ENCODE results near the gene GPR84.
"Not testable (repeated sequence)": the region's sequence is repeated elsewhere in the genome, so short reads cannot be mapped to it uniquely, and the experiment has no call there.

The GPR84 gene

DNA sequence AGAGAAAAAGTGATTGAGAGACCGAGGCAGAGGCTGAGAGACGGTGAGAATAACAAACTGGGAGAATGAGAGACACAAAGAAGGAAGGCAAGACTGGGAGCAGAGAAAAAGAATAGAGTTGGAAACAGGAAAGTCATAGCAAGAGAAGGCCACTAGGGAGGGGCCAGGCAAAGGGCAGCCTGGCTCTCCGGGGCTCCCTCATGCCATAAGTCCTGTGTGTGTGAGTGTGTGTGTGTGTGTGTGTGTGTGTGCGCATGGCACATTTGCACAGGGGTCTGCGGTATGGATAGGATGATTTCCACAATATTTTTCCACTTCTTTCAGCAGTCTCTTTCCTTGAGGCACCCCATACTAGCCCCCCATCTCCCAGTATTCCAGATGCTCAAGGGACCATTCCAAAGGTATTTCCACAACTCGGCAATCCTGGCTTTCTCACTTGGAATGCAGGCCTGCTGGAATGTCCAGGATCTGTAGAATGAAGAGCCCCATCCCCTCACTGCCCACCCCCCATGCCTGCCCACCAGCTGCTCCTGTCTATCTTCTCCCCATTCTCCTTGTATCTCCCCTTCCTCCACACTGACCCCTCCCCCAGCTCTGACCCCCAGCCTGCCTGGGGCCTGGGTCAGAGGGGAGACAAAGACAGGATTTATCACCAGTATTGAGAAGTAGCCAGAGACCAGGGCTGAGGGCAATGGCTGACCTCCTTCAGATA is 9.0 kb downstream of the GPR84 start:
- no peak for DNase-seq

DNA sequence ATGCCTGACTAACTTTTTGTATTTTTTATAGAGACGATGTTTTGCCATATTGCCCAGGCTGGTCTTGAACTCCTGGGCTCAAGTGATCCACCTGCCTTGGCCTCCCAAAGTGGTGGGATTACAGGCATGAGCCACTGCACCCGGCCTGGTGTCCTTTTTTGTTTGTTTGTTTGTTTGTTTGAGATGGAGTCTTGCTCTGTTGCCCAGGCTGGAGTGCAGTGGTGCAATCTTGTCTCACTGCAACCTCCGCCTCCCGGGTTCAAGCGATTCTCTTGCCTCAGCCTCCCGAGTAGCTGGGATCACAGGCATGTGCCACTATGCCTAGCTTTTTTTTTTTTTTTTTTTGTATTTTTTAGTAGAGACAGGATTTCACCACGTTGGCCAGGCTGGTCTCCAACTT is 10.0 kb downstream of the GPR84 start:
- DNase-seq: not testable (repeated sequence)

GRCh38 chr12:54352891-54353874 is 11.1 kb downstream of the GPR84 start:
- DNase-seq: peak in 9 of 14 donors; percentile 34 to 70 (median 49)

DNA sequence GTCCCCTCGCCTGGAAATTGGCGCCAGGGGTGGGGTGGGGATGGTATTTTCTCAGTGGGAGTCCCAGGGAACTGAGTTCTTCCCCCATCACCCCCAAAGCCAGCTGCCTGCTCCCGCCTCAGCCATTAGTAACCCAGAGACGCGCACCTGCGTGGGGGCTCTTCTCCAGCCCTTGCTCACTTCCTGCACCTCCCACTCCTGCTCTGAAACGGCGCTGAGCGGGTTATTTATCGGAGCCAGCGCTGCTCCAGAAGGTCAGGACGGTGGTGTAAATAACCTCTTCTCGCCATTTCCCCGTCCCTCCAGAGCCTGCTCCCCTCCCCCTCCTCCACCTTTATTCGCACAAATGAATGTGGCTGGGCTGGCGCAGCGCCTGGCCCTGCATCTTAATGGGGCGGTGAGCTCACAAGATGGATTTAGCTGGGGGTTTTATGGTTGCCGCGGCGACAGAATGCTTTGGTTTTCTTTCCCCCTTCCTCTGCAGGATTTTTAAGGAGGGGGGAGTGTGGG is 12.2 kb downstream of the GPR84 start:
- peak in 12 of 14 donors; percentile 35 to 78 (median 63) for DNase-seq

DNA sequence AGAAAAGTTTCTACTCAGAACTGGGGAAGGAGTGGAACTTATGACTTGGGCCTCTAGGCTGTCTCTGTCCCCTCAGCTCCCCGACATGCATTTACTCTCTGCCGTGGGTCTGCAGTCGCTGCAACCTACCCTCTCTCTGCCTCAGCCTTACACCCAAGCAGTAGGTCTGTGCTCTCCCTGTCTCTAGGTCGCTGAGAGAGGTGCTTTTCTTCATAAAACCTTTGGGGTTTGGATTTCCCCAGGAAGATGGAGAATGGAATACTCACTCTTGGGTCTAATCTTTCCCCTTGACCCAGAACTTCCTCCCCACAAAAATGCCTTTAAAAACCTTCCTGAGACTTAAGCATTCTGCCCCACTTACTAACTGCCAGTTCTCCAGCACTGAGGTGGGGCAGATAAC is 12.9 kb downstream of the GPR84 start:
- peak in 1 of 14 donors; percentile 40 for DNase-seq

DNA sequence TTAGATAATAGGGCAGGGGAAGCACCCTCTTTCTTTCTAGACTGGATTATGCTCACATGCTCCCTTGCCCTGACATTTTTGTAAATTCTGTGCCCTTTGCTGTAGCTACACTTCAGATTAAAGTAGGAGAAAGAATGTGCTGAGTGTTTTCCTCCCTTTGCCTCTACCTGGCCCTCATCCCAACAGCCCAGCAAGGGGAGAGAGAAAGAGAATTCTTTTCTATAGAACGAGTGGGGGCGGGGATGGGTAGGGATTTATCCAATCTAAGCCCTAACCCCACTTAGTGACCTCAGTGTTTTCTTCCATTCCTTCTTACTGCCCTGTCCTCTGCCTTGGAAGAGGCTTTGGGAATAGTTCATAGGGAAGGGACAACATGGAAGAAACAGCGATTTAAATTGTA is 13.5 kb downstream of the GPR84 start:
- no peak for DNase-seq

- DNase-seq: no peak
These were observed 14.6 kb downstream of the GPR84 start for GRCh38 chr12:54349679-54350078.

DNA sequence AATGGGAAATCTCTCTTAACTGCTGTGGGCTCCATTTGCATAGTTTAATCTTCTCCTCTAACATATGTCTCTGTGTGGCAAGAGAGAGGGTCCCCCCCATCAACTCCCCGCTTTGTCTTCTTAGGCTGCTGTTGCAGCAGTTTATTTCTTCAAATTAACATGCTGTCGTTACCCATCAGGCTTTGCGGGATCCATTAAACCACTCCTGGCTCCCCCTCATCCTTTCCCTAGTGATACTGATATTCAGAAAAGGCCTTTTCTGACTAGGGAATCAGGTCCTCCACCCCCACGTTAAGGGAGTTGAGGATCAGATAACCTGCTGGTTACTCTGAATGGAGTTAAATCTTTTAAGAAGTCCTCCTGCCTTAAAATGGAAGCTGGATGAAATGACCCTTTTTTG is 15.2 kb downstream of the GPR84 start:
- no peak for DNase-seq

DNA sequence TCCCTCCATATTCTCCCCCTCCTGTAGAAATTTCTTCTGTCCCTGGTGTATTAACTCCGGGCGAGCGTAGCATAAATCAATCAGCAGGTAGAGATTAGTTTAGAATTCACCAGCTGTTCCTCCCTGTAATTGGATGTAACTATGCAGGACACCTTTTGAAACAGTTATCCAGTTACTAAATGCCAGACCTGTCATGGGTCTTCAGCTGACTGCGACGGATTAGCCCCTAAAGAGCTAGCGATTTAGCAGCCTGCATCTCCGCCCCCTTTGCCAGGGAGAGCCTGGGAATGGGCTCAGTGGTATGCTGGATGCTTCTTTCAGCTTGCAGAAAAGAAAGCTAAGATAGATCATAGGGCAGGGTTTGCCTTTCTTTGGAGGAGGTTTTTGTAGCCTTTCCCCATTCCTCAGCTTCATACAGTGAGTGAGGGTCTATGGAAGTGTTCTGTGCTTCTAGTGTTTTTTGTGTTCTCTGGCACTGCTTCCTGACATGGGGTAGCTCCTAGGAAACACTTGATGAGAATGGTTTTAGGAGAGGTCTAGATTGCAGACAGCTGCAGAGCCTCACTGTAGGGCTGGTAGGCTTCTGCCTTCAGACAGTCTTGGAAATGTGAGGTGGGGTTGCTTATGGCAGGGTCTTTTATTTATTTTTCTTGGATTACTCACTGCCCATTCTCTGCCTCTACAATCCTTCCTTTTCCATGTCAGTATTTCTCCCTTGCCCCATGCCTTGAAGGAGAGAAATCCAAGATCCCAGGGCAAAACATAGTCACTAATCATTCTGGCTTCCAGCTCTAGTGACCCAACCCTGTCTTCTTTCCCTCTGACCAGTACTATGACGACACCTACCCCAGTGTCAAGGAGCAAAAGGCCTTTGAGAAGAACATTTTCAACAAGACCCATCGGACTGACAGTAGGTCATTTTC is 22.6 kb downstream of the GPR84 start:
- no peak for DNase-seq

DNA sequence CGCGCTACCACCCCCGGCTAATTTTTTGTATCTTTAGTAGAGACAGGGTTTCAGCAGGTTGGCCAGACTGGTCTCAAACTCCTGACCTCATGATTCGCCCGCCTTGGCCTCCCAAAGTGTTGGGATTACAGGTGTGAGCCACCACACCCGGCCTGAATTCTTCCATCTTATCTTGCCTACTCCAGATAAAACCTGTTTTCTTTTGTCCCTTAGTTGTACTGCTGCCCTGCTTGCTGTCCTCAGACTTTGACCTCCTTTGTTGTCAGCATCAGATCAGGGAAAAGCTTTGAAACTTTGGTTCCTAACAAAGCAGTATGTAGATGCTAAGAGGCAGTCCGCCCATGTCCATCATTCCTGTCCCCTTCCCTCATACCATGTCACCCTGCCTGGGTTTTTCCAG is 23.4 kb downstream of the GPR84 start:
- DNase-seq: no peak

DNA sequence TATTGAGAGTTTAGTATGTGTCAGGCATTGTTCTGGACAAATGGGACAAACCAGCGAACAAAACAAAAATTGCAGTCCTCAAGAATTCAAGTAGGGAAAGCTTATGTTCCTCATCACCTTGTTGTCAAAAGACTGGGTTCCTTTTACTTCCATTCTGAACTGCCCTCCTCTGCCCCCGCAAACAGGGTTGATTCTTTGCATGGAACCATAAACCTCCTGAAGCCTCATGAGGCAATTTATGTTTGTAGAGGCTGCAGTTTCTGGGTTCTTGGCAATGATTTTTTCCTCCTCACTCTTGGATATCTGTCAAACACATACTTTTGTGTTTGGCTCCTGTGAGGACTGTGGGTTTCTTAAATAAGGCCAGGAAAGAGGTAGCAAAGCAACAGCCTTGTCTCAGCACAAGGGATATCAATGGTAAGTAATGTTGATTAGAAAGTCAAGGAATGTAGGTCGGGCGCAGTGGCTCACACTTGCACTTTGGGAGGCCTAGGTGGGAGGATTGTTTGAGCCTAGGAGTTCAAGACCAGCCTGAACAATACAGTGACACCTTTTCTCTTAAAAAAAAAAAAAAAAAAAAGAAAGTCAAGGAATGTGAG is 25.5 kb downstream of the GPR84 start:
- no peak for DNase-seq

DNA sequence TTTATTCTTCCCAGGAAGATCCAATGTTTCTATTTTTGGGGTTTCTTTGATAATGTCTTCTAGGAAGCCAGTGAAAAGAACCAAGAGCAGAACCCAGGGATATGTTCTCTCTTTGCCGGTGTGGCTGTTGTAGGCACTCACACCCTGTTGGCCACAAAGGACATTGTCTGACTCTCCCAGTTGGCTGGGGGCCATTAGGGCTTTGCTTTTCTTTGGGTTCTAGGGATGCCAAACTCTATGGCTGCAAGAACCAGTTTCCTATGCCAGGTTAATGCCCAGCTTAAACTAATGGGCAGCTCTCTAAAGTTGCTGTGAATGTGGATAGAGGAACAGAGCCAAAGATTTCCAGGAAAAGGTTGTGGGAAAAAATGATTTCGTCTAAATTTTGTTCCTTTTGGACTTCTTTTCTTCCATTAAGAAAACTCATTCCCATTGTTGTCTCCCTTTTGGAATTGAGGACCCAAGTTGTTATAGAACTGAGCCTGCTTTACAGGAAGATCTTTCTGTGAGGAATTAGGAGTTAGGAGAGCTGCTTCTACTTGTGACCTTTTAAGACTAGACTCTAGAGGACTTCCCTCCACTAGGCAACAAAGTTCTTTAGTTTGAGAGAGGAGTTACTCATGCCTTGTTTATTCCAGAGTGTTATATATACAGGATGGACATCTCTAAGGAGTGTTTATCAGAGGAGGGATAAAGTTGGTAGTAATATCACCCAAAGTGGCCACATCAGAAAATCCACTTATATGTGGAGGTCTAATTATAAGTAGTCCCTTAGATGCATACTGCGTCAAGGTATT is 26.2 kb downstream of the GPR84 start:
- peak in 3 of 14 donors; percentile 6 to 19 (median 8) for DNase-seq

DNA sequence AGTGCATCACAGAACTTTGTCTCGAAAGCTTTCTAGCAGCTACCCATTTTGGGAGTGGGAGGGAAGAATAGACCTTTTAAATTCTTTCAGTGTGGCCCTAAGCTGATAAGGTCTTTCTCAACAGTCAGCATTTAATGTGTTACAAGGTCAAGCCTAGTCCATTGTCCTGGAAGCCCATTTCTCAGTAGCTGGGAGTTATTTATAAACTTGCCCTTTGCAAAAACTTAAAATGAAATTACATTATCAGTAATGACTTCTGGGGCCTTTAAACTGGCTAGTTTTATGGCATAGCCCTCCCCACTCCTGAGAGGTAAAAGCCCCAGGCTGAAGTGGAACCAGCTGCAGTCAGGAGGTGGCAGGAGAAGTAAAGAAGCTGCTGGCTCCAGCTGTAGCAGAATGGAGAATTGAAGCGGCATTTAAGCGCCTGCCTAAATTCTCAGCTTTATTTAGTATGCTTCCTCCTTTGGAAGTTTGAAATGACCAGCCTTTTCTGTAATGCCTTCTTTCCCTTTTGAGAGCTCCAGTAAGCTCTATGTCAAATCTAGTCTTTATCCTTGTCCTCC is 26.9 kb downstream of the GPR84 start:
- peak in 2 of 14 donors; percentile 4 to 9 for DNase-seq

- DNase-seq: no peak
These were observed 30.8 kb downstream of the GPR84 start for GRCh38 chr12:54333420-54334034.

DNA sequence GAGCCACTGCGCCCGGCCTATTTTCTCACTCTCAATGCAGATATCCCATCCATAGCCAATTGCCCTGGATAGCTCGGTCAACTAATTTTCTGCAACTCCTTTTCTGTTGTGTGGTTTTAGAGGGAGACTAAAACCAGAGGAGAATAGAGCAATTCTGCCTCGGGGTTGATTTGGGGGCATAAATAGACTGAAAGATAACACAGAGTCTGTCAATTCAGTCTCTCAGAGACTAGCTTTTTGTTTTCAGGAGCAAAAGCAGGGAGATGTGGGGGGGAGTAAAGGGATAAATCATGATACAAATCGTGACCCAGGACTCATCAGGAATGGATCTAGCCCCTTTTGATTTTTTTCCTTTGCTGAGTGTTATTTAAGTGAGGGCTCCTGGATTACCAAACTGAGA is 32.8 kb downstream of the GPR84 start:
- no peak for DNase-seq

- no peak for DNase-seq
These were observed 33.8 kb downstream of the GPR84 start for GRCh38 chr12:54330442-54330841.

DNA sequence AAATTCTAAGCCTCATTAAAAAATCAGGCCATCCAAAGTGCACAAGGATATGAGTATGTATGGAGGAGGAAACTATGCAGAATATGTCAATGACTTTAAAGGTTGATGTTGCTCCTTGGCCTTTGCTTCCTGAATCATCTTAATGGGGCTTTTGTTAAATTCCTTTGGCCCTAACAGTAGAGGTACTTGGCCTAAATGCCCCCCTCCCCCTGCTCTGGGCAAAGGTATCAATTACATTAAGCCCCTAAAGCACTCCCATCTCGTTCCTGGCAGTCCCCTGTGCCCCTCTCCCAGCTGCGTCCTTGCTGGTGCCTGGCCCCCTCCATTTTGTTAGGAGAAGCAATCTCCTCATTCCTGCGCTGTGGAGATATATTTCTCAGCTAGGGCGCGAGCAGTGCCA is 34.5 kb downstream of the GPR84 start:
- no peak for DNase-seq

GRCh38 chr12:54328595-54329337 is 35.5 kb downstream of the GPR84 start:
- no peak for DNase-seq

GRCh38 chr12:54325442-54326109 is 38.7 kb downstream of the GPR84 start:
- not testable (repeated sequence) for DNase-seq

All from C1 segment of cervical spinal cord (tissue), 14 donors.